ENCODE data around the gene LINGO3.

Gene LINGO3

DNA sequence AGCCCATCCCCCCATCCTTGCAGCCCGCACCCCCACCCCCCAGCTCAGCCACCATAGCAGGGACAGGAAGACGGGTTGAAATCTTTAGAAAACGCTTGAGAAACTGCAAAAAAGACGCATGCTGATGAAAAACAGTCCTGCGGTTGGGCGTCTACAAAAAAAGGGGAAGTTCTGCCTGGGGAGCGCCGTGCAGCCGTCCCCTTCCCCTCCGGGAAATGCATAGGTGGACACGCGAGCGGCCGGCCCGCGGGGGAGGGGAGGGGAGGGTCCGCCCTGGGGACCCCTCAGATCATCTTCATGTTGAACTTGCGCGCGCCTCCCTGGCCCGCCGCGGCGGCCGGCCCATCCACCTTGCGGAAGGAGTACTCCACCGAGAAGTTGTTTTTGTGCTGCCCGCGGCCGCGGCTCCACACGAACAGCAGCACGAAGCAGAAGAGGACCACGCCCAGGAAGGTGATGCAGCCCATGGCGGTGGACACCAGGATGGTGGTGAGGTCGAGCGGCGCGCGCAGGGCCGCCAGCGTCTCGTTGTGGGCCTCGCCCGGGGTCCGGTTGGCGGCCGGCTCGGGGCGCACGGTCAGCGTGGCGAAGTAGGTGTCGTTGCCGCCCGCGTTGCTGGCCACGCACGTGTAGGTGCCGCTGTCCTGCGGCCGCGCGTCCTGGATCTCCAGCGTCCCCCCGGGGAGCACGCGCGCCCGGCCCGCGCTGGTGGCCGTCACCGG, 18.1 kb downstream of the LINGO3 start:
- no peaks in the 10 kb centered on the region for H3K36me3 ChIP-seq (ENCODE audit: insufficient read depth, insufficient read length, low read length)
- H3K4me1 ChIP-seq (ENCODE audit: insufficient read depth, insufficient read length): peaks cover 20% of the 10 kb centered on the region
- TF ChIP-seq YY1 (IDR thresholded peaks at IDR 0.05; ENCODE audit: insufficient read depth, insufficient read length) (no peak), ZNF274 (IDR thresholded peaks at IDR 0.05; ENCODE audit: low read depth, low read length) (no peak), SUZ12 (IDR thresholded peaks at IDR 0.05; ENCODE audit: extremely low read depth, insufficient read depth, insufficient read length) (no peak)
- H3K9me3 ChIP-seq (ENCODE audit: insufficient read depth, low read length): no peaks in the 10 kb centered on the region
- H3K9ac ChIP-seq (ENCODE audit: insufficient read length, low read depth): peak overlapping the region; percentile 27
- peak overlapping the region; percentile 40 for H3K4me3 ChIP-seq (ENCODE audit: insufficient read length, low read depth)
- H3K27me3 ChIP-seq (ENCODE audit: insufficient read depth, insufficient read length): peaks cover 87% of the 10 kb centered on the region
- DNase-seq (ENCODE audit: low read depth, low spot score): no peak

DNA sequence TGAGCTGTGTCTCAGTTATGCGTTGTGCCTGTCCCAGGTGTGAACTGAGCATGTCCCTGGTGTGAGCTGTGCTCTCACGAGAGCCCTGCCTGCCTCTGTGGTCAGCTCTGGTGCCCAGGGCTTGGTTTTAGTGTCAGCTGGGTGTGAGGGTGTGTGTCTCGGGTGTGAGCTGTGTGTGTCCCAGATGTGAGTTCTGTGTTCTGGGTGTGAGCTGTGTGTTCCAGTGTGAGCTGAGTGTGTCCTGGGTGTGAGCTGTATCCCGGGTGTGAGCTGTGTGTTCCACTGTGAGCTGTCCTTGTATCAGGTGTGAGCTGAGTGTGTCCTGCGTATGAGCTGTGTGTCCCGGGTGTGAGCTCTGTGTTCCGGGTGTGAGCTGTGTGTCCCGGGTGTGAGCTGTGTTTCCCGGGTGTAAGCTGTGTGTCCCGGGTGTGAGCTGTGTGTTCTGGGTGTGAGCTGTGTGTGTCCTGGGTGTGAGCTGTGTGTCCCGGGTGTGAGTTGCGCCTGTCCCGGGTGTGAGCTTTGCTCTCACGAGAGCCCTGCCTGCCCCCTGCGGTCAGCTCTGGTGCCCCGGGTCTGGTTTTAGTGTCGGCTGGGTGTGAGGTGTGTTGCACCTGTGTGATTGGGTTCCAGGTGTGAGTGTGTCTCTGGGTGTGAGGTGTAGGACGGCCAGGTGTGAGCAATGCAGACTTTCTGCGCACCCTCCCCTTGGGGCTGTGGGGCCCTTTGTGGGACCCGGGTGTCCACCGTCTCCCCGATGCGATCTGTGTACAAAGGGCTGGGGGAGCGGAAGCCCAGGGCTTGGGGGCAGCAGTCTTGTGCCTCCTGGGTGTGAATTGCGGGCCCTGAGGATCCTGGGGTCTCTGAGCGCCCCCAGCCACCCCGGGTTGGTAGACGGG, 18.9 kb downstream of the LINGO3 start:
- H3K4me3 ChIP-seq (ENCODE audit: insufficient read length, low read depth): no peak overlapping the region
- H3K9ac ChIP-seq (ENCODE audit: insufficient read length, low read depth): no peak overlapping the region
- TF ChIP-seq YY1 (IDR thresholded peaks at IDR 0.05; ENCODE audit: insufficient read depth, insufficient read length) (no peak), SUZ12 (IDR thresholded peaks at IDR 0.05; ENCODE audit: extremely low read depth, insufficient read depth, insufficient read length) (no peak), ZNF274 (IDR thresholded peaks at IDR 0.05; ENCODE audit: low read depth, low read length) (no peak)
- H3K9me3 ChIP-seq (ENCODE audit: insufficient read depth, low read length): no peaks in the 10 kb centered on the region
- peaks cover 20% of the 10 kb centered on the region for H3K4me1 ChIP-seq (ENCODE audit: insufficient read depth, insufficient read length)
- no peaks in the 10 kb centered on the region for H3K36me3 ChIP-seq (ENCODE audit: insufficient read depth, insufficient read length, low read length)
- no peak for DNase-seq (ENCODE audit: low read depth, low spot score)
- peaks cover 83% of the 10 kb centered on the region for H3K27me3 ChIP-seq (ENCODE audit: insufficient read depth, insufficient read length)

DNA sequence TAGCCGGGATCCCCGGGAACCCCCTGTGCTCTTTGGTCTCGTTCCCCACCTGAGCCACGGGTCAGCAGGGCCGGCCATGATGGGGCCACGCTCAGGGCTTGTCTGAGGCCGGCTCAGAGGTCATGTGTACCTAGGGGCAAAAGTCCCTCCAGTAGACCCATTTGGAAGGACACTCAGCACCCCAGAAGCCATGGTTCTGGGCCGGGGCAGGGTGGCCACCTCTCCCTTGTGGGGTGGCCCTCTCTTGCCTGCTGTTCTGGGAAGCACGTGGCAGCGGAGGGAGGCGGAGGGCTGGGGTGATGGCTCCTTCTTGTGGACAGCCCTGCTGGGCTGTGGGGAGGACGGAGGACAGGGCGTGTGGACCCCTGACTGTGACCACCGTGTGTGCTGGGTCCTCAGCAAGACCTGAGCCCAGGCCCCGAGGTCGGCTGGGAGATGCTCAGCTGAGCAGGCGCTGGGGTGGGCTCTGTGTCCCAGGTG, 19.6 kb downstream of the LINGO3 start:
- TF ChIP-seq YY1 (IDR thresholded peaks at IDR 0.05; ENCODE audit: insufficient read depth, insufficient read length) (no peak), SUZ12 (IDR thresholded peaks at IDR 0.05; ENCODE audit: extremely low read depth, insufficient read depth, insufficient read length) (no peak), ZNF274 (IDR thresholded peaks at IDR 0.05; ENCODE audit: low read depth, low read length) (no peak)

DNA sequence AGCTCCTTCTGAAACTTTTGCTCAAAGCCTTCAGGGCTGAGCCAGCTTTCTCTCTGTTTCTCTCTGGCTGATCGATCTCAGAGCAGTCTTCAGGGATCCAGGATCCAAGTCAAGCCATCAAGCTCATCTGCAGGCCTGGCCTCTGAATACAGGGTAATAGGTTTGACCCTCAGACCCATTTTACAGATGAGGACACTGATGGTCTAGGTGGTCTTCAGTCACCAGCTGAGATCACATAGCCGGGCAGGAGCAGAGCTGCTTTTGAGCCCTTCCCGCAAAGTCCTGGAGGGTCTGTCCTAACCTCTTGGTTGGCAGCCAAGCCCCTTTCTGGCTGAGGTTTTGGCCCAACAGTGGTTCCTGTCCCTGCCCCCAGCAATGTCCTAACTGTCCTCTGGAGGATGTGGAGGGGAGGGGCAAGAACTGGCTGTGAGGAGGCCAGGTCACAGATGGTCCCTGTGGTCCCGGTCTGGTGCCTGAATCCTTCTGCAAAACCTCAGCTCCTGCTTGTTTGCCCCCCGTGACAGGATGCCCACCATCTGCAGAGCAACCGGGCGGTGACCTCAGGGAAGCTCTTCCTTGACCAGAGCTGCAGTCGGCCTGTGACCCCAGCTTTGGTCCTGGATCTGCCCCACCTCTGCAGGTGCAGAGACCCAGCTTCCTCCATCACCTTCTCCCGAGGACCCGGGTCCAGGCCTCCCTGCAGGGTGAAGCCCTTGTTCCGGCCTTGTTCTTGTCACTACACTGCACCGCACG, 20.2 kb downstream of the LINGO3 start:
- H3K4me1 ChIP-seq (ENCODE audit: insufficient read depth, insufficient read length): peaks cover 20% of the 10 kb centered on the region
- no peaks in the 10 kb centered on the region for H3K9me3 ChIP-seq (ENCODE audit: insufficient read depth, low read length)
- H3K36me3 ChIP-seq (ENCODE audit: insufficient read depth, insufficient read length, low read length): no peaks in the 10 kb centered on the region
- peaks cover 78% of the 10 kb centered on the region for H3K27me3 ChIP-seq (ENCODE audit: insufficient read depth, insufficient read length)
- TF ChIP-seq ZNF274 (IDR thresholded peaks at IDR 0.05; ENCODE audit: low read depth, low read length): no peak
- TF ChIP-seq YY1 (IDR thresholded peaks at IDR 0.05; ENCODE audit: insufficient read depth, insufficient read length): no peak
- no peak for TF ChIP-seq SUZ12 (IDR thresholded peaks at IDR 0.05; ENCODE audit: extremely low read depth, insufficient read depth, insufficient read length)
- H3K4me3 ChIP-seq (ENCODE audit: insufficient read length, low read depth): no peak overlapping the region
- no peak for DNase-seq (ENCODE audit: low read depth, low spot score)
- no peak overlapping the region for H3K9ac ChIP-seq (ENCODE audit: insufficient read length, low read depth)

More for the DNA sequence above, 19.6 kb downstream of the LINGO3 start:
- Histone ChIP-seq H3K36me3 (ENCODE audit: insufficient read depth, insufficient read length, low read length) (no peaks in the 10 kb centered on the region), H3K4me1 (ENCODE audit: insufficient read depth, insufficient read length) (peaks cover 20% of the 10 kb centered on the region), H3K4me3 (ENCODE audit: insufficient read length, low read depth) (no peak overlapping the region), H3K27me3 (ENCODE audit: insufficient read depth, insufficient read length) (peaks cover 76% of the 10 kb centered on the region), H3K9me3 (ENCODE audit: insufficient read depth, low read length) (no peaks in the 10 kb centered on the region), H3K9ac (ENCODE audit: insufficient read length, low read depth) (no peak overlapping the region)
- DNase-seq (ENCODE audit: low read depth, low spot score): no peak

DNA sequence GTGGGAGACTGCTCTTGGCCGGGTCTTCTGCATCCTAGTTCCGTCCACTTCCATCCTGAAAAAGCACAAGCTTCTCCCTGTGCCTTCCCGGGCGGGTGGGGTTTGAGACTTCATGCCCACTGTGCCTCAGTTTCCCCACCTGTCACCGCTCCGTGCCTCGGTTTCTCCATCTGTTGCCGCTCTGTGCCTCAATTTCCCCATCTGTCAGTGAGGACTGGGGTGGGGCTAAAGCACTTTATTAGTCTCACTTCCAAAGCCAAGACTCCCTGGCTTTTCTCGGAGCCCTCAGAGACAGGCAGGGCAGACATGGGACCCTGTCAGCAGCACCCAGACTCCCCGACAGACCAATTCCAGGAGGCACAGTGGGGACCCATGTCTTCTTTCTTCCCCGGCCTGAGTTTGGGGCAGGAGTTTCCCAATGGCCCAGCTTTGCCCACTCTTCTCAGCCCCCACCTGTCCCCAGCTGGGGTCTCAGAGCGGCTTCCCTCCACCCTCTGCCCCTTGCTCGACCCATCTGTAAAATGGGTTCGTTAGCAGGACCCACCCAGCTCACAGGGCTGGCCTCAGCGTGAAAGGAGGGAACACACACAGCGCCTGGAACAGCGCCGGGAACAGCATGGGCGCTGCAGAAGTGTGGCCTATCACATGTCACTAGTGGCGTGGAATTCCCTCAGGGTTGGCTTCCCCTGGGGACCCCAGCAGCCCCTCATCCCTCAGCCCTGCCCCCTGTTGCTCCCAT, 21.4 kb downstream of the LINGO3 start:
- TF ChIP-seq ZNF274 (IDR thresholded peaks at IDR 0.05; ENCODE audit: low read depth, low read length) (no peak), YY1 (IDR thresholded peaks at IDR 0.05; ENCODE audit: insufficient read depth, insufficient read length) (no peak), SUZ12 (IDR thresholded peaks at IDR 0.05; ENCODE audit: extremely low read depth, insufficient read depth, insufficient read length) (no peak)
- H3K27me3 ChIP-seq (ENCODE audit: insufficient read depth, insufficient read length): peaks cover 79% of the 10 kb centered on the region
- DNase-seq (ENCODE audit: low read depth, low spot score): no peak

DNA sequence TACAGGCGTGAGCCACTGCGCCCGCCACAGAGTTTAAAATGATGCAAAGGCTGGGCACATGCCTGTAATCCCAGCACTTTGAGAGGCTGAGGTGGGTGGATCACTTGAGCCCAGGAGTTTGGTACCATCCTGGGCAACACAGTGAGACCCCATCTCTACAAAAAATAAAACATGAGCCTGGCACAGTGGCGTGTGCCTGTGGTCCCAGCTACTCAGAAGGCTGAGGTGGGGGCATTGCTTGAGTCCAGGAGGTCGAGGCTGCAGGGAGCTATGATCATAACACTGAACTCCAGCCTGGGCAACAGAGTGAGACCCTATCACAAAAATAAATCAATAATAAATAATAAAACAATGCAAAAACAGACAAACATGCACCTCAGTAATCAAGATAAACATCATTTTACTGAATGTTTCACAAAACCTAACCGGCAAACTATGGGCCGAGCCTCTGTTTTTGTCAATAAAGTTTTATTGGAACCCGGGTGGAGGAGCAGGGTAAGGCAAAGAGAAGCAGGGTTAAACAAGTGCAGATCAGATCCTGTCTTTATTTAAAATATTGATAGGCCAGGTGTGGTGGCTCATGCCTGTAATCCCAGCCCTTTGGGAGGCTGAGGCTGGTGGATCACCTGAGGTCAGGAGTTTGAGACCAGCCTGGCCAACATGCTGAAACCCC, 24.0 kb downstream of the LINGO3 start:
- Histone ChIP-seq H3K4me1 (ENCODE audit: insufficient read depth, insufficient read length) (peaks cover 3% of the 10 kb centered on the region), H3K4me3 (ENCODE audit: insufficient read length, low read depth) (no peak overlapping the region)
- DNase-seq (ENCODE audit: low read depth, low spot score): no peak

More for the DNA sequence above, 21.4 kb downstream of the LINGO3 start:
- Histone ChIP-seq H3K9me3 (ENCODE audit: insufficient read depth, low read length) (no peaks in the 10 kb centered on the region), H3K9ac (ENCODE audit: insufficient read length, low read depth) (no peak overlapping the region), H3K4me3 (ENCODE audit: insufficient read length, low read depth) (no peak overlapping the region), H3K4me1 (ENCODE audit: insufficient read depth, insufficient read length) (peaks cover 20% of the 10 kb centered on the region), H3K36me3 (ENCODE audit: insufficient read depth, insufficient read length, low read length) (no peaks in the 10 kb centered on the region)

More for the DNA sequence above, 24.0 kb downstream of the LINGO3 start:
- no peak overlapping the region for H3K9ac ChIP-seq (ENCODE audit: insufficient read length, low read depth)
- no peaks in the 10 kb centered on the region for H3K36me3 ChIP-seq (ENCODE audit: insufficient read depth, insufficient read length, low read length)
- no peaks in the 10 kb centered on the region for H3K9me3 ChIP-seq (ENCODE audit: insufficient read depth, low read length)
- TF ChIP-seq YY1 (IDR thresholded peaks at IDR 0.05; ENCODE audit: insufficient read depth, insufficient read length) (no peak), SUZ12 (IDR thresholded peaks at IDR 0.05; ENCODE audit: extremely low read depth, insufficient read depth, insufficient read length) (no peak), ZNF274 (IDR thresholded peaks at IDR 0.05; ENCODE audit: low read depth, low read length) (no peak)
- H3K27me3 ChIP-seq (ENCODE audit: insufficient read depth, insufficient read length): peaks cover 54% of the 10 kb centered on the region

Measured in NT2/D1 (cell line).